ENCODE data around the gene MARCHF3.
"Not testable (repeated sequence)": the region's sequence is repeated elsewhere in the genome, so short reads cannot be mapped to it uniquely, and the experiment has no call there.

The MARCHF3 gene

DNA sequence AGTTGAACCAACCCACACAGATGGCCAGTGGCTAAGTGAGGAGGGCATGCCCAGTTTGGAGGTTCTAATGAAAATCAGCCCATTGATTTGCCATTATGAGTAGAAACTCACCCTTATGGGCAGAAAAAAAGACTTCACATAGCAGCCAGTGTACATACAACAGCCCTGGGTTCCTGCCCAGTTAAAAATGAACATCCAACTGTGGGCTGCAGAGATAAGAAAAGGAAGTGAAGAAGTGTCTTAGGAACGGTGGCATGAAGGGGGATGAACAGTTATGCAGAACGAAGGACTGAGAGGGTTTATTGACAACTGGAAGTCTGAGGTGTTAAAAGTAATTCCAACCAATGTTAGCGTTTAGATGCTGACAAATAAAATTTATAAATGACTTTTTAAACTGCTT, 118.4 kb downstream of the MARCHF3 start:
- no peak for DNase-seq

DNA sequence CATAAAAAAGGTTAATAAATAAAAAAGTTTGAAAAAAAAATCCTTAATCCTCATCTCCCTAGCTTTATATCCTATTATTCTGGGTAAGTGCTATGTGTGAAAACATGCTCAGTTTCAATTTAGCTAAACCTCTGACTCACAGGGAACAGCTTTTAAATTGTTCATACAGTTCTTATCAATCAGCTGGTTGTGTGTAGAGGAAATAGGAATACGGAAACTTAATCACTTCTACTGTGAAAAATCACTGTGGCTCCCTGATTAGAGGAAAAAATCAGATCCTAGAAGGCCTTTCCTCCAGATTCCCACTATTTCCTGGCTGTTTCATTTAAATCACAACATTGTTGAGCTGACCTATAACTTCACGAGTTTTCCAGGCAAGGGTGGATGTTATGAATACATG, 120.5 kb downstream of the MARCHF3 start:
- no peak for DNase-seq

DNA sequence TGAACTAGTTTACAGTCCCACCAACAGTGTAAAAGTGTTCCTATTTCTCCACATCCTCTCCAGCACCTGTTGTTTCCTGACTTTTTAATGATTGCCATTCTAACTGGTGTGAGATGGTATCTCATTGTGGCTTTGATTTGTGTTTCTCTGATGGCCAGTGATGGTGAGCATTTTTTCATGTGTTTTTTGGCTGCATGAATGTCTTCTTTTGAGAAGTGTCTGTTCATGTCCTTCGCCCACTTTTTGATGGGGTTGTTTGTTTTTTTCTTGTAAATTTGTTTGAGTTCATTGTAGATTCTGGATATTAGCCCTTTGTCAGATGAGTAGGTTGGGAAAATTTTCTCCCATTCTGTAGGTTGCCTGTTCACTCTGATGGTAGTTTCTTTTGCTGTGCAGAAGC, 126.0 kb downstream of the MARCHF3 start:
- not testable (repeated sequence) for DNase-seq

DNA sequence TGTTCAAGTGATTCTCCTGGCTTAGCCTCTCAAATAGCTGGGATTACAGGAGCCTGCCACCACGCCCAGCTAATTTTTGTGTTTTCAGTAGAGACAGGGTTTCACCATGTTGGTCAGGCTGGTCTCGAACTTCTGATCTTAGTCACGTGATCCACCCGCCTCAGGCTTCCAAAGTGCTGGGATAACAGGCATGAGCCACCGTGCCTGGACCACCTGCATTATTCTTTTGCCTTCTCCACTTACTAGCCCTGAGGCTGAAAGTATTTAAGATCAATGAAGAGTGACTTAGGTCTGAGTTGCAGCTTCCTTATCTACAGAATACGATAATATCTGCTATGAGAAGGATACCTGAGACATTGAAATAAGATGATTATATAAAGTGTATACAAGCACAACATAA, 129.6 kb downstream of the MARCHF3 start:
- no peak for DNase-seq

DNA sequence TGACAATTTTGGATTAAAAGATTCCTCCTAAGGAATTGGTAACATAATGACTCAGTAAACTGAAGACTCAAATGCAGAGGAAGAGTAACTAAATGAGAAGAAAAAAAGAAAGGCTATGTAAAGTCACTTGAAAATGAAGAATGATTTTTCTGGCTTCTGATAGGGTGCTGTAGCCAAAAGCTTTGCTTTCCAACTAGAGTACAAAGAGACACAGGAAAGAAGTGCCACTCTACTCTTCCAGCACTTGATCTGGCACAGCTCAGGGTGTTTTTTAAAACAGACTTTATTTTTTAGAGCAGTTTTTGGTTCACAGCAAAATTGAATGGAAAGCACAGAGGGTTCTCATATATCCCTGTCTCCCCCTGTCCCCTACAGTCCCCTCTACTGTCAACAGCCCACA, 130.9 kb downstream of the MARCHF3 start:
- no peak for DNase-seq

DNA sequence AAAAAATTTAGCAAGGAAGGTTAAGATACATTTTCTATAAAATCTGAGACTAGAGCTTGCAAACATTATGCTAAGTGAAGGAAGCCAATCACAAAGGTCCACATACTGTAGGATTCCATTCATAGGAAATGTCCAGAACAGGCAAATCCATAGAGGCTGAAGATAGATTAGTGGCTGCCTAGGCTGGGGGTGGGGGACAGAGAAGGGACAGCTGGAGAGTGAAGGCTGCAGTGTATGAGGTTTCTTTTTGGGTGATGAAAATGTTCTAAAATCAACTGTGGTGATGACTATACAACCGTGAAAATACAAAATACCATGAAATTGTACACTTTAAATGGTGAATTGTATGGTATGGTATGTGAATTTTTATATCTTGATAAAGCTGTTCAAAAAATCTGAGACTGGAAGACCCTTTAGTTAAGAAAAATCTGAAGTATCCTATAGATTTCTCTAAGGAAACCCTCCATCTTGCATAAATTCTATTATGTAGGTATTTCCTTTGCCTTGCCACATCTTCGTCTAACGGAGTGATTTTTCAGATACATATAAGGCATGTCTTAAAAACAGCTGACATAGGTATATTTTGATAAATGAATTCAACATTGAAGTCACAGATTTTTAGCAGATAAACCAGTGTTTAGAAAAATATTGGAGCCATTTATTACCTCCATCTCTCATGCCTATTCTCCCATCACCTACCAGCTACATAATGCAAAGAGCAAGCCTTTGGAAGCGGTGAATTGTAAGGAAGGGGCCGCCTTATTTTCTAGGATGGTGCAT, 132.3 kb downstream of the MARCHF3 start:
- DNase-seq: no peak

DNA sequence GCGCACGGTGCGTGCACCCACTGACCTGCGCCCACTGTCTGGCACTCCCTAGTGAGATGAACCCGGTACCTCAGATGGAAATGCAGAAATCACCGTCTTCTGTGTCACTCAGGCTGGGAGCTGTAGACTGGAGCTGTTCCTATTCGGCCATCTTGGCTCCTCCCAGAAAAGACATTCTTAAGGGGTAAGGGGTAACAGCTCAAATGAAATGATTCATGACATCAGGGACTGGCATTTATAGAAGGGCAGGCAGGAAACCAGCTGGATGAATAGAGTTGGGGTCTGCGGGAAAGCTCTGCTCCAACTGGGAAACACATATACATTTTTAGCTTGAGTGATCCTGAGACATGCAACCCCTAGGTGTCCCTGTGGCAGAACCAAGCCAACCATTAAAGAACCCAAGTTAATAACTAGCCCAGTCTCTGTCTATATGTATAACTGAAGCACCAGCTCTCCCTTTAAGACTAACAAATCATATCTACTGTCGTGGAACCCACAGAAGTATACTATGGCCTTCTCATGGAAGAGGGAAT, 134.1 kb downstream of the MARCHF3 start:
- DNase-seq: no peak

DNA sequence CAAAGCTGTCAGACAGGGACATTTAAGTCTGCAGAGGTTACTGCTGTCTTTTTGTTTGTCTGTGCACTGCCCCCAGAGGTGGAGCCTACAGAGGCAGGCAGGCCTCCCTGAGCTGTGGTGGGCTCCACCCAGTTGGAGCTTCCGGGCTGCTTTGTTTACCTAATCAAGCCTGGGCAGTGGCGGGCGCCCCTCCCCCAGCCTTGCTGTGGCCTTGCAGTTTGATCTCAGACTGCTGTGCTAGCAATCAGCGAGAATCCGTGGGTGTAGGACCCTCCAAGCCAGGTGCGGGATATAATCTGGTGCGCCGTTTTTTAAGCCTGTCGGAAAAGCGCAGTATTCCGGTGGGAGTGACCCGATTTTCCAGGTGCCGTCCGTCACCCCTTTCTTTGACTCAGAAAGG, 134.6 kb downstream of the MARCHF3 start:
- DNase-seq: not testable (repeated sequence)

DNA sequence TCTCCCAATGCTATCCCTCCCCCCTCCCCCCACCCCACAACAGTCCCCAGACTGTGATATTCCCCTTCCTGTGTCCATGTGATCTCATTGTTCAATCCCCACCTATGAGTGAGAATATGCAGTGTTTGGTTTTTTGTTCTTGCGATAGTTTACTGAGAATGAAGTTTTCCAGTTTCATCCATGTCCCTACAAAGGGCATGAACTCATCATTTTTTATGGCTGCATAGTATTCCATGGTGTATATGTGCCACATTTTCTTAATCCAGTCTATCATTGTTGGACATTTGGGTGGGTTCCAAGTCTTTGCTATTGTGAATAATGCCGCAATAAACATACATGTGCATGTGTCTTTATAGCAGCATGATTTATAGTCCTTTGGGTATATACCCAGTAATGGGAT, 139.9 kb downstream of the MARCHF3 start:
- not testable (repeated sequence) for DNase-seq

DNA sequence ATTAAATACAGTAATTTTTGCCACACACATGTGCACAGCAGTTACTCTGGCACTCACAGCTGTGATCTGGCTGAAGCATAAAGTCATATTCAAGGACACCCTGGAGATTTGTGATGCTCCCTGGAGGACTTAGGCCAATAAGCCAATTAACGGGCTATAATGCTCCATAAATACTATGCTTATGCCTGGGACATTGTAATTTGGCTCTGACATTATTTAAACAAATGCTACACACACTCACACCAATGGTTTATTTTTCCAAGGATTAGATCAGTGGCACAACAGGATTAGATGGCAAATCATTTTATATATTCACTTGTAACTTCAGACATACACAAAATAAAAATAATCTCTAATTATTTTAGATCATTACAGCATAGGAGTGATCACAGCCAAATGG, 142.2 kb downstream of the MARCHF3 start:
- no peak for DNase-seq

DNA sequence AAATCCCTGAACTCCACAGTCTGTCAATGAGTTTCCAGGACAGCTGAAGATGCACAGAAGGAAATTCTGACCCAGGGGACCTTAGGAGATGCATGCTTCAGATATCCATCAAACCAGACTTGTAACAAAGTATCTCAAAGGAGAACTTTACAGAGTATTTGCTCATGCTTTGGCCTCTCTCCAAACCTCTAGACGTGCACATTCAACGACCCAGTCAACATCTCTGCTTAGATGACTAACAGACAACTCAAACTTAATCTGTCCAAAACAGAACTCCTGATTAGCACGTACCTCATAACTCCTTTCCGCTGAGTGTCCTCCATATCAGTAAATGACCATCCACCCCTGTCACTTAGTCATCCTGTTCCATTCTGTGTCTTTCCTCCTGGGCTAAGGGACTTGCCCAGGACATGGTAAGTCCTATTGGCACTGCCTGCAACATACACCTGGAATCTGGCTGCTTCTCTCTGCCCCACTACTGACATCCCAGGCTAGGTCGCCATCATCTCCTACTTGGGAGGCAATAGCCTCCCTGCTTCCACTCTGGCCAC, 146.0 kb downstream of the MARCHF3 start:
- DNase-seq: no peak

DNA sequence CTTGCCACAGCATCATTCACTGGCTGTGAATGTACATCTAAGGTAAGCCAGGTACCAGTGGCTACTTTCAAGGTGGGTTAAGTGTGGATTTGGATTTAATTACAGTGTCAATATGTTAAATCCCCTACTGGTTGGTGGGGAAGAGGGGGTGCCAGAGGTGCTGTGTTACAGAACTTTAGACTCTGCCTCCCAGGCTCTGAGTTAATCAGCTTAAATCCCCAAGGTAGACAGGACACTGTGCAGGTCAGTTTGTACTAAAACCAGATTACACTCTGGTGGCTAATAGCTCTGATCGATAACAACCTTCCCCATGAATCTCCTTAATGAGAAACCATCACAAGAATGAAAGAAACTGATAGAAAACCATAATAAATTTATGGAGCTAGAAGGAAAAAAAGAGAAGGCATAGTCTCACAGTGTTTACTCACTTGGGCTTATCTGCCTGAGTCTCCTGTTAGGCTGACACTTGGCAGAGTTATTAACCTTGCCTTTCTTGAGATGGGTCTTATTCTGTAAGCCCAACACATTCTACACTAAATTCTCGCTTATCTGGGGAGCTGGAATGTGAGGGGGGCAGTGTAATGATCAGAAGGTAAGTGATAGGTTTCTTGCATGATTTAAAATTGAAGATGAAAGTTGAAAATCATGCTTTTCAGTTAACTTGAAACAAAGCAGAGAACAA, 146.7 kb downstream of the MARCHF3 start:
- DNase-seq: no peak

DNA sequence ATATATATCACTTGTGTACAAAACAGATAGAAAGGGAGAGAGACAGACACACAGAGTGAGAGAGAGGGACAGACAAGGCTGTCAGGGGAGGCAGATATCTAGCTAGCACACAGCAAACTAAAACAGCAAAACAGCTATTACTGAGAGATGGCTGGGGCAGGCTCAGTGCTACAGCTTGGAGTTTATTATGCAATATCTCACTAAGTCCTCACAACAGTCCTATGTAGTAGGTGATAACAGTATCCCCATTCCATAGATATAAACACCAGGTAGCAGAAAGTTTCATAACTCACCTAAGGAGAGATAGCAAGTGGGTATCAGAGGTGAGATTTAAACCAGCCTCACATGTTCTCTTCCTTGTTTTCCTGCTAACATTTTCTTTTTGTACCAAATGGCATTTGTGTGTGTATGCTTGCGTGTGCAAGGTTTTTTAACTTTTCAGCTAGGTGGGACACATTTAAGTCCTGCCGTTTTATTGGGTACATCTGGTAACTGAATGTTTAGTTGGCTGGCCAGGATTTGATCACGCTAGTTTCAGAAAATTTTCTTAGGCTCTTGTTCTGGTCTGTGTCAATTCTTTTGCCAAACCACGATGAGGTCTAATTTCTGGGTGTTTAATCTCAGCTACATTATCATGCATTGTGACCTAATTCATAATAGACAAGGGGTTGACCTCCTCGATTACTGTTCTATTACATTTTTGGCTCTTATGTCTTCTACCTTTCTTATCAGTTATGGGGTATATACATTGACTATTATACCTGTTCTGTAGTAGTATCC, 148.3 kb downstream of the MARCHF3 start:
- DNase-seq: no peak

DNA sequence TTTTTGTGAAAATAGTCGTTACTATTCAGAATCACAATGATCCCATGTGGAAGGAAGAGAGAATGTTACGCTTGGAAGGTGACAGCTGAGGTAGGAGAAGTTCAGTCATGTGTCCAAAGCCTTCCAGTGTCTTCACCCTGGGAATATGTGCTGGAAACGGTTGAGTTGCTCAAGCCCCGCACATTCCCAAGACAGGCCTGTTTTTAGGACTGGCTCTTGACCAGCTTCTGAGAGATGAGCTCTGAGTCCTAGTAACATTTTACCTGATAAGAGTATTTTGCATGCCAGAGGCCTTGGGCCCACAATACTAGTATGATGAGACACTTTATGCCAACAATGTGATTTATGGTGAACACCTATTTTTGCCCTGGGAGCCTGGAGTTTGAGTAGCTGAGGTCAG, 151.7 kb downstream of the MARCHF3 start:
- no peak for DNase-seq

DNA sequence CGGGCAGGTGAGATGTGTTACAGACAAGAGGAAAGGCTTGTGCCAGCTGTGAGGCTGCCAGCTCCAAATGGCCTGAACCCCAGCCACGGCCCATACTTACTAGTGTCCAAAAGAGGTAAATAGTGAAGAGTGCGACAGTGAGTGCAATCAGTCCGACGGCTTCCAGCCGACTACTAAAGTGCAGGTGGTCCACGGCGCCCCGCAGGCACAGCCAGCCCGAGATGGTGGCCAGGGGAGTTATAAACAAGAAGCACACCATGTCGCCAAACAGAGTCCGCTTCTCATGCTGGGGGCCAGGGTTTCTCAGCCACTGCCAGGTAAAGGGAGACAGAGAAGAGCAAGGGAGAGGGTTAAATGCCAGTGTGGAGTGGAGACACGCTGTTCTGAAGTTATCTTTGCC, 152.3 kb downstream of the MARCHF3 start:
- DNase-seq: no peak

DNA sequence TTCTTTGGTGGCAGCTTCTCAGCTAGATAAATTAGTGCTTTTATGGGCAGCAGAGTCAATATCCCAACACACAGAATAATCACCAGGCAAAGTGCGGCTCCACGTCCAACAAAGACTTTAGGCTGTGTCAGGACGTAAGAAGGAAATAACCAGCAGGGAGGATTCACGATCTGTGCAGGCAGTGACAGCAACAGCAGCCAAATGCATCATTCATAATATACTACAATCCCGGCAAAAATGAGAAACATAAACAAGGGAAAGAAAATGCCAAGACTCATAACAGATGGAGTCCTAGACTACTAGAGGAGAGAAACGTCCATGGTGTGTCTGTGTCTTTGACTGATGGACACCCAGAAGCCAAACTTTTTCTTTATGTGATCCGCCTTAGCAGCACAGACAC, 152.8 kb downstream of the MARCHF3 start:
- no peak for DNase-seq

DNA sequence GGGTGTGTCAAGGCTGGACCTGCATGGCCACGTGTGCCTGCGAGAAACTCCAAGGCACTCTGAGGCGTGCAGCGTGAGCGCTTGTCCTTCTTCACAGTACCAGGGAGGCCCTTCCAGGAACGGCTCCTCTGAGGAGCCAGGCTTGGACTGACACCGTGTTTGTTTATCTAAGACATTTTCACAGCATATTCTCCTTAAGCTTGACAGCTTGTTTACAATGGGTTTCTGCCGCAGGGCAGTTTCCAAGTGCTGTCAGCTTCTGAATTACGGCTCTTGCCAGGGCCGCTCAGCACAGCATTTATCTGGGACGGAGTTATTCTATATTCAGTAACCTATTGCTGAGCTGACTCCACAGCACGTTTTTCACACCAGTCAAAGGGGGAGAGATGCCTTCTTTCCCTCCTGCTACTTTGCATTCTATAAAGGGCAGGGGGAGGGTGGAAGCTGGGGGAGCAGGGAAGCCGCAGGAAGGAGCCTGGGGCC, 155.0 kb downstream of the MARCHF3 start:
- DNase-seq: no peak

DNA sequence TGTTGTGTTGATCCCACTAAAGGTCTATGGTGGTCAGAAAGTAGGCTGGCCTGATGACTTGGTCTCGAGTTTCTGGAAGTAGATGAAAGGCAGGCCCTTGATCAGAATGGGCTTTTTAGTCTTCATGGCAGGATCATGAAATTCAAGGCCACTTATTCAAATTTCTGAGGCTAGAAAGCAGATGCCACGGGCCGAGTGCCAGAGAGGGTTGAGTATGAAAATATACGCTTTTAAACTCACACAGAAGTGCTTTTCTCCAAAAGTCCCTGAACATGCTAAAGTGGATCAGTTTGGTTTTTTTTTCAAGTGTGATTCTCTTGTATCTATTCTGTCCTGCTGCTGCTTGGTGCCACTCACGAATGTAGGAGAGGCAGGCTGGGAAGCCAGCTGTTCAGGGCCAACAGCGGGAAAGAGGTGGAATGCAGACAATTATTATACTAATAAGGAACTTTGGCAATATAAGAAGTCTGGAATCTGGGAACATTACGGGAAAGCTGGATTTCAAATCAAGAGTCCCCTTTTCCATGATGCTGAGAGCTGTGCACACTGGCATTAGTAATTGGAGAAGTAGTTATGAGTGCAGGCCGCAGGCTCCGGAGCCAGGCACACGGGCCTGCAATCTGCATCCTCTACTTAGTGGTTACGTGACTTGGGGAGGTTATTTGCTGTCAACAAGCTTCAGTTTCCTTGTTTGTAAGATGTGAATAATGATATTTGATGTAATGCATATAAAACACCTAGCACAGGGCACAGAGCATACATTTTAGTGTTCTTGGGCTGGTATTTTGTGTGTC, 157.6 kb downstream of the MARCHF3 start:
- no peak for DNase-seq

DNA sequence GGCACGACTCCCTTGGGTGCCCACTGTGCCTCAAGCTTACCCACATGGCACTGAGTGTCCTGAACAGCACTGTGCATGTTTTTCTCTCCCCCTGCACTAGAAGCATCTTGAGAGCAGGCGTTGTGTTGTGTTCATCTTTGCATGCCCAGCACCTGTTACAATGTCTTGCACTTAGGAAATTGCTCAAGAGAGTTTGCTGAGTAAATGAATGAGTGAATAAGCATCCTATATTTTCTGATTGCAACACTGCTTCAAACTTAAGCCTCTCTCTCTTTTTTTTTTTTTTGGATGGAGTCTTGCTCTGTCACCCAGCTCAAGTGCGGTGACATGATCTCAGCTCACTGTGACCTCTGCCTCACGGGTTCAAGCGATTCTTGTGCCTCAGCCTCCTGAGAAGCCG, 158.9 kb downstream of the MARCHF3 start:
- no peak for DNase-seq

DNA sequence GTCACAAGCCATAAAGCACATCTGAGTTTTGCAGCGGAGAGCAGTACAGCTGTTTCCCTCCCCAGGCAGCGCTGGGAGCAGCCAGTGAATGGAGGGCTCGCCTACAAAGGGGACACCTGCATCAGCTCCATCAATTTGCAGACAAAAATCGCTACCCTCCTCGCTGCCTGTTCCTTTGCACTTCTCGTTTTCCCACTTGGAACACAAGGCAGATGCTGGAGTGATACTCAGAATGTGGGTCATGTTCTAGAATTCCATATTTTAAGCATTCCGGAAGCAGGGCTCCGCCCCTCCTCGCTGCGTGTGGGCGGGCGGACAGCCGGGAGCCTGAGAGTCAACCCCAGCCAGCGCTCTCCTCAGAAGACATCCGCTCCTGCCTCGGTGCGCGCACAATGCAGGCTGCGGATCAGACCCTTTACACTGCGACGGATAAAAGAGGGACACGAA, 161.3 kb downstream of the MARCHF3 start:
- no peak for DNase-seq

DNA sequence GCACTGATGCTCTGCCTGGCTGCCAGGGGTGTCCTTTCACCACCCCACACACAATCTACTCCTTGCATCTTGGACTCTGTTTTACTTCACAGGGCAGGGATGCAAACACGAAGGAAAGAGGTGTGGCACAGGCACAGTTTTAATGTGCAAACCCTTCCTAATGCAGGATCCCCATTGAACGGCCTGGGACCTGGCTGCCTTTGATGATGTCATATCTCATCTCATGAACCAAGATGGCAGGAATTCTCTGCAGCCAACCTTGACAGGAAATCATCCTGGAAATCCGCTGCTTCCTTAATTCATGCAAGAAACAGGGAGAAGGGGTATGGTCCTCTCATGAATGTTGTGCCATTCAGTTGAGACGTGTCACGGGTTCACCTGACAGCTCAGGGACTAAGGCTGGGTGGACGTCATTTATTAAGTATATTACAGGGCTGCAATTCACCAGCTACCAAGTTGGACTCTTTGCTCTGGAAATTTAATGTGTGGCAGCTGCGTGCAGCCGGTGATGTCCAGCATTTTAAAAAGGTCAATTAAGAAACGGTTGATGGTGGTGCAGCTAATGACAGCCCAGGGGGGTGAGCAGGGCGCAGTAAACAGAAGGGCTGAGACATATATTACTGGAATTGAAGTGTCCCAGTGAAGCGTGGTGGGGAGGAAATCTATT, 161.9 kb downstream of the MARCHF3 start:
- no peak for DNase-seq
